HEK293T (cell line): ENCODE measurements around the gene AP3S2.
"Not testable (repeated sequence)": the region's sequence is repeated elsewhere in the genome, so short reads cannot be mapped to it uniquely, and the experiment has no call there.

ENCODE experiments used
- CTCF ChIA-PET: fragments of 350-600 bp; formaldehyde crosslinking; extraction: SDS; loops from one replicate; lab custom pipeline; 2021; ENCODE audit warnings: antibody characterized with exemption, inconsistent platforms; lab: Yijun Ruan, JAX
- POLR2A ChIA-PET: fragments of 350-600 bp; formaldehyde crosslinking; extraction: SDS; loops from one replicate; lab custom pipeline; 2020; ENCODE audit warnings: antibody characterized with exemption, inconsistent platforms; lab: Yijun Ruan, JAX
- DNase-seq: peaks from one replicate; pipeline ENCODE4 v3.0.0; 2012; ENCODE audit warnings: mixed read lengths; ENCODE audit errors: extremely low spot score
- ARNT ChIP-seq: fragments of 450-650 bp; IDR thresholded peaks from 2 replicates; pipeline ENCODE4 v1.6.1; 2017; ENCODE audit warnings: mild to moderate bottlenecking
- BHLHE40 ChIP-seq: fragments of 450-650 bp; IDR thresholded peaks from 2 replicates; pipeline ENCODE4 v1.6.1; 2016; ENCODE audit warnings: mild to moderate bottlenecking, moderate library complexity, borderline replicate concordance
- CTBP1 ChIP-seq: fragments of 450-650 bp; IDR thresholded peaks from 2 replicates; pipeline ENCODE4 v1.6.1; 2016; ENCODE audit warnings: borderline replicate concordance
- ELF4 ChIP-seq: fragments of 450-650 bp; IDR thresholded peaks from 2 replicates; pipeline ENCODE4 v1.6.1; 2017; ENCODE audit warnings: antibody characterized with exemption
- FOXA1 ChIP-seq: fragments of 450-650 bp; IDR thresholded peaks from 2 replicates; pipeline ENCODE4 v1.6.1; 2016; ENCODE audit warnings: mild to moderate bottlenecking
- FOXK2 ChIP-seq: fragments of 450-650 bp; IDR thresholded peaks from 2 replicates; pipeline ENCODE4 v1.6.1; 2016; ENCODE audit warnings: mild to moderate bottlenecking
- FOXM1 ChIP-seq: fragments of 450-650 bp; IDR thresholded peaks from 2 replicates; pipeline ENCODE4 v1.6.1; 2017; ENCODE audit warnings: mild to moderate bottlenecking, borderline replicate concordance
- HDGF ChIP-seq: fragments of 450-650 bp; IDR thresholded peaks from 2 replicates; pipeline ENCODE4 v1.6.1; 2017; ENCODE audit warnings: antibody characterized with exemption, borderline replicate concordance
- L3MBTL2 ChIP-seq: fragments of 450-650 bp; conservative IDR thresholded peaks from 2 replicates; pipeline ENCODE4 v1.6.1; 2016; ENCODE audit warnings: mild to moderate bottlenecking
- LEF1 ChIP-seq: fragments of 450-650 bp; IDR thresholded peaks from 2 replicates; pipeline ENCODE4 v1.6.1; 2017; ENCODE audit warnings: mild to moderate bottlenecking, borderline replicate concordance
- NFRKB ChIP-seq: fragments of 450-650 bp; IDR thresholded peaks from 2 replicates; pipeline ENCODE4 v1.6.1; 2016; ENCODE audit warnings: mild to moderate bottlenecking, moderate library complexity
- PKNOX1 ChIP-seq: fragments of 450-650 bp; IDR thresholded peaks from 2 replicates; pipeline ENCODE4 v1.6.1; 2016
- SP1 ChIP-seq: fragments of 450-650 bp; IDR thresholded peaks from 2 replicates; pipeline ENCODE4 v1.6.1; 2017
- SUZ12 ChIP-seq: fragments of 450-650 bp; IDR thresholded peaks from 2 replicates; pipeline ENCODE4 v1.6.1; 2016; ENCODE audit warnings: mild to moderate bottlenecking
- TARDBP ChIP-seq: fragments of 450-650 bp; IDR thresholded peaks from 2 replicates; pipeline ENCODE4 v1.6.1; 2016
- ZNF384 ChIP-seq: fragments of 450-650 bp; IDR thresholded peaks from 2 replicates; pipeline ENCODE4 v1.6.1; 2016

The AP3S2 gene

GRCh38 chr15:89855948-89856347, 37.8 kb downstream of the AP3S2 start:
- TF ChIP-seq HDGF (no peak), ZNF384 (0 out of 2 replicates have a peak, but pooled peaks have one; percentile 44)
- CTCF ChIA-PET, result no interaction called here
- POLR2A ChIA-PET, result no interaction called here
- no peak for DNase-seq

DNA sequence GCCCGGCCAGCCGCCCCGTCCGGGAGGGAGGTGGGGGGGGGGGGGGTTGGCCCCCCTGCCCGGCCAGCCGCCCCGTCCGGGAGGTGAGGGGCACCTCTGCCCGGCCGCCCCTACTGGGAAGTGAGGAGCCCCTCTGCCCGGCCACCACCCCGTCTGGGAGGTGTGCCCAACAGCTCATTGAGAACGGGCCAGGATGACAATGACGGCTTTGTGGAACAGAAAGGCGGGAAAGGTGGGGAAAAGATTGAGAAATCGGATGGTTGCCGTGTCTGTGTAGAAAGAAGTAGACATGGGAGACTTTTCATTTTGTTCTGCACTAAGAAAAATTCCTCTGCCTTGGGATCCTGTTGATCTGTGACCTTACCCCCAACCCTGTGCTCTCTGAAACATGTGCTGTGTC, 38.9 kb downstream of the AP3S2 start:
- POLR2A ChIA-PET, DNase-seq, CTCF ChIA-PET: not testable (repeated sequence)

- ChIA-PET POLR2A (no interaction called here), CTCF (no interaction called here)
- TF ChIP-seq LEF1 (no peak), CTBP1 (no peak), ZNF384 (no peak), NFRKB (no peak), ARNT (no peak), SUZ12 (no peak), HDGF (no peak), PKNOX1 (no peak), TARDBP (no peak), FOXM1 (no peak), FOXK2 (no peak), FOXA1 (no peak), SP1 (no peak), ELF4 (no peak), L3MBTL2 (no peak), BHLHE40 (no peak)
- no peak for DNase-seq
Observed at GRCh38 chr15:89852342-89852995, 41.3 kb downstream of the AP3S2 start.

- ChIA-PET POLR2A (no interaction called here), CTCF (no interaction called here)
- TF ChIP-seq ZNF384 (no peak), HDGF (no peak), TARDBP (no peak), LEF1 (no peak), SP1 (no peak), CTBP1 (no peak), L3MBTL2 (no peak)
- no peak for DNase-seq
Observed at GRCh38 chr15:89851673-89852341, 42.0 kb downstream of the AP3S2 start.

DNA sequence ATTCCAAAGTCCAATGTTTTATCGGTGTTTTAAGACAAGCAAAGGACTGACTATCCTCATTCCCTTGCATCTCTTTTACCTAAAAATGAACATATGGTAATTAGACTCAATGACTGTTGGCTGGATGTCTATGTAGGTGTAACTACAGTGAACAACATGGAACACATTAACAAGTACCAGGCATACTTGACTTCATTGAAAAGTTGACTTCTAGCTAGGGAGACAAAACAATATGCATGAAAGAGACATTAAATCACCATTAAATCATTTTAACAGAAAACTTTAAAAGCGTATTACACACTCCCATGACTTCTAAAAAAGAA, 44.9 kb downstream of the AP3S2 start:
- ChIA-PET CTCF (no interaction called here), POLR2A (no interaction called here)
- TF ChIP-seq ARNT, result no peak
- TF ChIP-seq SP1, result no peak
- TF ChIP-seq FOXM1, result no peak
- no peak for TF ChIP-seq TARDBP
- TF ChIP-seq L3MBTL2, result no peak
- no peak for TF ChIP-seq SUZ12
- TF ChIP-seq PKNOX1, result no peak
- no peak for TF ChIP-seq ELF4
- no peak for TF ChIP-seq FOXA1
- no peak for TF ChIP-seq ZNF384
- TF ChIP-seq LEF1, result no peak
- no peak for TF ChIP-seq CTBP1
- no peak for TF ChIP-seq HDGF
- TF ChIP-seq NFRKB, result no peak
- no peak for DNase-seq

DNA sequence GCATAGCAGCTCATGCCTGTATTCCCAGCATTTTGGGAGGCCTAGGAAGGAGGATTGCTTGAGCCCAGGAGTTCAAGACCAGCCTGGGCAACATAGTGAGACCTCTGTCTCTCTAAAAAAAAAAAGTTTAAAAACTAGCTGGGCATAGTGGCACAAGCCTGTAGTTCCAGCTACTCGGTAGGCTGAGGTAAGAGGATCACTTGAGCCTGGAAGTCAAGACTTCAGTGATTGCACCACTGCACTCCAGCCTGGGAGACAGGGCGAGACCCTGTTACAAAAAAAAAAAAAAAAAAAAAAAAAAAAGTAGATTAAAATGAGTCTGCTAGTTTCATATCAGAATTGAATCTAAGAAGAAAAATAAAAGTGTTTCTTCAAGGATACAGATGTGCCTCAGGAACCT, 46.7 kb downstream of the AP3S2 start:
- ChIA-PET POLR2A (no interaction called here), CTCF (interaction anchor here (1.1 kb wide), 1 partner anchor 28 kb away, joined by 3 read pairs; no protein-coding TSS in a partner anchor)

More for the DNA sequence above, 46.7 kb downstream of the AP3S2 start:
- DNase-seq, result no peak
- TF ChIP-seq LEF1 (no peak), PKNOX1 (no peak), FOXM1 (no peak), ELF4 (no peak), SUZ12 (no peak), CTBP1 (no peak), NFRKB (no peak), ZNF384 (no peak), HDGF (no peak), ARNT (no peak), FOXA1 (no peak), BHLHE40 (no peak), L3MBTL2 (no peak)
